ENCODE measurements around the gene ROBO1. TPM values are rescaled to one million over a fixed set of nuclear protein-coding genes. Genes with fewer than 3 reads are reported as not detected.

Gene ROBO1
- total and polyA plus RNA-seq, 12 donors = 6.4 to 144 (median 43.9) TPM

- Histone ChIP-seq H3K4me3 (no peak overlapping the region), H3K9me3 (replicated peaks in 1 of 3) (no peaks in the 10 kb centered on the region), H3K27ac (no peak overlapping the region), H3K36me3 (replicated peaks in 1 of 2) (no peaks in the 10 kb centered on the region), H3K27me3 (no peaks in the 10 kb centered on the region), H3K4me1 (replicated peaks in 1 of 2) (no peaks in the 10 kb centered on the region)
- intact Hi-C loops (cut with DNase I) = no loop called here
- DNase-seq = no peak
- no peak for TF ChIP-seq CTCF (IDR thresholded peaks at IDR 0.05)
- TF ChIP-seq POLR2A (IDR thresholded peaks at IDR 0.05) = no peak
- 58 to 81% (median 64%) methylated on average over 3 of the region's 3 CpGs for WGBS, 4 donors
Observed at GRCh38 chr3:79467721-79468120, 300.1 kb downstream of the ROBO1 start.

DNA sequence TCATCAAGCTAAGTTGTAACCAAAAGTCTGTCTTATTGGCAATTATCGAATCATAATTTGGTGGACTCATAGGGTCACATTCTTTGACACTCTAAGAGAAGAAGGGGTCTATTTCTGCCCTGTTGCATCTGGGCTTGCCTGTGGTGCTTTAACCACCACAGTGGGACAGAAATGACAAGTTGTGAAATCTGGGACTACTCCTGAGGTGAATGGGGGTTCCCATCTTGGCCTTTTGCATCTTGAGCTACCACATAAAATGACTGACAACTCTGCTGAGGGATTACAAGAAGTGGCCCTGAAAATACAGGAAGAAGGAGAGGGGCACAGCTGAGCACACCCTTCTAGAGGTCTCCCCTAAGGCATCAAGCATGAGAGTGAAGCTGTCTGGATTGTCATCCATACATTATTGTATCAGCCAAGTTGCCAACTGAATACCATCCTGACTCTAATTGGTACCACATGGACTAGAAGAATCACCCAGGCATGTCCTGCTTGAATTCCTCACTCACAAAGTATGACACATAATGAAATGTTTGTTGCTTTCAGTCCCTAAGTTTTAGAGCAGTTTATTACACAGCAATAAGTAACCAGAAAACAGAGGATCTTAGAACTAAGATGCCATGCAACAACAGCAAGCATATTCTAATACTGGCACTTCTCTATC lies 306.5 kb downstream of the ROBO1 start:
- no peak overlapping the region for H3K4me3 ChIP-seq

GRCh38 chr3:79453600-79453999 lies 314.2 kb downstream of the ROBO1 start:
- H3K4me1 ChIP-seq (replicated peaks in 1 of 2) = no peaks in the 10 kb centered on the region
- H3K27me3 ChIP-seq = no peaks in the 10 kb centered on the region
- no peaks in the 10 kb centered on the region for H3K9me3 ChIP-seq (replicated peaks in 1 of 3)
- no peaks in the 10 kb centered on the region for H3K36me3 ChIP-seq (replicated peaks in 1 of 2)
- H3K27ac ChIP-seq = no peak overlapping the region
- no peak overlapping the region for H3K4me3 ChIP-seq
- TF ChIP-seq POLR2A (IDR thresholded peaks at IDR 0.05) (no peak), CTCF (IDR thresholded peaks at IDR 0.05) (no peak)
- WGBS, 4 donors = 54 to 65% (median 56%) methylated on average over 2 of the region's 2 CpGs
- intact Hi-C loops (cut with DNase I) = no loop called here
- DNase-seq = no peak

More for the DNA sequence above, 306.5 kb downstream of the ROBO1 start:
- intact Hi-C loops (cut with DNase I) = no loop called here
- H3K27me3 ChIP-seq = no peaks in the 10 kb centered on the region
- H3K4me1 ChIP-seq (replicated peaks in 1 of 2) = no peaks in the 10 kb centered on the region
- H3K36me3 ChIP-seq (replicated peaks in 1 of 2) = no peaks in the 10 kb centered on the region
- no peak overlapping the region for H3K27ac ChIP-seq
- TF ChIP-seq CTCF (IDR thresholded peaks at IDR 0.05) = no peak
- TF ChIP-seq POLR2A (IDR thresholded peaks at IDR 0.05) = no peak
- no peaks in the 10 kb centered on the region for H3K9me3 ChIP-seq (replicated peaks in 1 of 3)
- DNase-seq = no peak
- 79 to 95% (median 89%) methylated on average over 1 of the region's 1 CpG for WGBS, 4 donors

DNA sequence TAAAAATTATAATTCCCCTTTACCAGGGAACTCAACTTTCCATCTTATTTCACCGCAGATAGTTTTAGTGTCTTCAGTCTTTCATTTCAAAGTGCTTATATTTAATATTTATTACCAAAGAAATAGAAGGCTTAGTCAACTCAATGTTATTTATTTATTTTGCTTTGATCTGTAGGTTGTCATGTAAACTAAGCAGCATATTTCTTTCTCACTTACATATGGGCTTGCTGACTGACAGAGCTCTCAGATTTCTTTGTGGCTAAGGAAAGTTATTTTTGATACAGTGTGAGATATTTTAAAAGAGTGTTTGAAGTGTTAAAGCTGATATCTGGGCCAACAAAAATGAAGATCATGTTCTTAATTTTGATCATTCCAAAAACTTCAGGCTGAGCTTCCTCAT lies 331.4 kb downstream of the ROBO1 start:
- H3K9me3 ChIP-seq (replicated peaks in 1 of 3) = no peaks in the 10 kb centered on the region
- H3K4me1 ChIP-seq (replicated peaks in 1 of 2) = no peaks in the 10 kb centered on the region
- no peaks in the 10 kb centered on the region for H3K27me3 ChIP-seq
- TF ChIP-seq CTCF (IDR thresholded peaks at IDR 0.05) (no peak), POLR2A (IDR thresholded peaks at IDR 0.05) (no peak)
- no peak overlapping the region for H3K4me3 ChIP-seq
- 86 to 96% (median 93%) methylated on average over 1 of the region's 1 CpG for WGBS, 4 donors
- no peak overlapping the region for H3K27ac ChIP-seq
- intact Hi-C loops (cut with DNase I) = no loop called here
- no peak for DNase-seq
- no peaks in the 10 kb centered on the region for H3K36me3 ChIP-seq (replicated peaks in 1 of 2)
